Choroid plexus epithelial cell (primary cell): ENCODE measurements around the gene SVOP.

ENCODE experiments used
- DNase-seq: peaks from one replicate; pipeline ENCODE4 v3.0.0-alpha.2; 2010; ENCODE audit warnings: low read depth
- H3K4me3 ChIP-seq: 2 replicates; pipeline ENCODE4 v1.5.1; 2011; ENCODE audit warnings: low read depth, mild to moderate bottlenecking, control low read depth, low read length, moderate library complexity
- TF ChIP-seq, protein P1 (sequence below): conservative IDR thresholded peaks from 2 replicates; pipeline ENCODE4 v1.5.1; 2011; ENCODE audit warnings: low read depth, mild to moderate bottlenecking, control low read depth, inconsistent platforms, low read length, moderate library complexity

Gene SVOP, protein sequence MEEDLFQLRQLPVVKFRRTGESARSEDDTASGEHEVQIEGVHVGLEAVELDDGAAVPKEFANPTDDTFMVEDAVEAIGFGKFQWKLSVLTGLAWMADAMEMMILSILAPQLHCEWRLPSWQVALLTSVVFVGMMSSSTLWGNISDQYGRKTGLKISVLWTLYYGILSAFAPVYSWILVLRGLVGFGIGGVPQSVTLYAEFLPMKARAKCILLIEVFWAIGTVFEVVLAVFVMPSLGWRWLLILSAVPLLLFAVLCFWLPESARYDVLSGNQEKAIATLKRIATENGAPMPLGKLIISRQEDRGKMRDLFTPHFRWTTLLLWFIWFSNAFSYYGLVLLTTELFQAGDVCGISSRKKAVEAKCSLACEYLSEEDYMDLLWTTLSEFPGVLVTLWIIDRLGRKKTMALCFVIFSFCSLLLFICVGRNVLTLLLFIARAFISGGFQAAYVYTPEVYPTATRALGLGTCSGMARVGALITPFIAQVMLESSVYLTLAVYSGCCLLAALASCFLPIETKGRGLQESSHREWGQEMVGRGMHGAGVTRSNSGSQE

DNA sequence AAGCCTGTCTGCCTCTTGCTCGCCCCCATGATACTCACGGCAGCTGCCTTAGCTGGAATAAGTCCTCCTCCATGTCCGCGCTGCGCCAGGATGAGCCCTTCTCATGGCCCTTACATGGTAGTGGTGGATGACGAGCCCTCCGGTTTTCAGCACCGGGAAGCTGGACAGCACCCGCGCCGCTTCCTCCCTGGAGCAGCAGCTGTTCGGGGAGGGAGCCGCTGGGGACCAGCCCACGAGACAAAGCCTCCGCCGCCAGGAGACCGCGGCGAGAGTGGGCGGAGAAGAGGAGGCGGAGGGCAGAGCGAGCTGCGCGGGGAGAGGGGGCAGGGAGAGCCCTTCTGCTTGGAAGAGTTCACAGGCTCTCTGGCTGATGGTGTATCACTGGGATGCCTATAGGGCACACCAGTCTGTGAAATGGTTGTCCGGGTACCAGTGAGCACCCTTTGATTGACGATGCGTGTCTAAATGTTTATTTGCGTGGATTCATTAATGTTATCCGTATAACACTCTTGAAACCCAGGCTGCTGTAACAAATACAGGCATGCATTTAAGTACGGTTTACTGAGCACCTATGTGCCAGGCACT is at the start of gene SVOP:
Gene SVOP, minus strand, starts transcription at position 273 of the 585 bp plus-strand sequence. Its CDS starts 200 bp downstream, at position 73.
- no peak within 1 kb of the TSS for H3K4me3 ChIP-seq
- peak; percentile 88 for DNase-seq
- TF ChIP-seq, protein P1, sequence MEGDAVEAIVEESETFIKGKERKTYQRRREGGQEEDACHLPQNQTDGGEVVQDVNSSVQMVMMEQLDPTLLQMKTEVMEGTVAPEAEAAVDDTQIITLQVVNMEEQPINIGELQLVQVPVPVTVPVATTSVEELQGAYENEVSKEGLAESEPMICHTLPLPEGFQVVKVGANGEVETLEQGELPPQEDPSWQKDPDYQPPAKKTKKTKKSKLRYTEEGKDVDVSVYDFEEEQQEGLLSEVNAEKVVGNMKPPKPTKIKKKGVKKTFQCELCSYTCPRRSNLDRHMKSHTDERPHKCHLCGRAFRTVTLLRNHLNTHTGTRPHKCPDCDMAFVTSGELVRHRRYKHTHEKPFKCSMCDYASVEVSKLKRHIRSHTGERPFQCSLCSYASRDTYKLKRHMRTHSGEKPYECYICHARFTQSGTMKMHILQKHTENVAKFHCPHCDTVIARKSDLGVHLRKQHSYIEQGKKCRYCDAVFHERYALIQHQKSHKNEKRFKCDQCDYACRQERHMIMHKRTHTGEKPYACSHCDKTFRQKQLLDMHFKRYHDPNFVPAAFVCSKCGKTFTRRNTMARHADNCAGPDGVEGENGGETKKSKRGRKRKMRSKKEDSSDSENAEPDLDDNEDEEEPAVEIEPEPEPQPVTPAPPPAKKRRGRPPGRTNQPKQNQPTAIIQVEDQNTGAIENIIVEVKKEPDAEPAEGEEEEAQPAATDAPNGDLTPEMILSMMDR: peak; percentile 5

DNA sequence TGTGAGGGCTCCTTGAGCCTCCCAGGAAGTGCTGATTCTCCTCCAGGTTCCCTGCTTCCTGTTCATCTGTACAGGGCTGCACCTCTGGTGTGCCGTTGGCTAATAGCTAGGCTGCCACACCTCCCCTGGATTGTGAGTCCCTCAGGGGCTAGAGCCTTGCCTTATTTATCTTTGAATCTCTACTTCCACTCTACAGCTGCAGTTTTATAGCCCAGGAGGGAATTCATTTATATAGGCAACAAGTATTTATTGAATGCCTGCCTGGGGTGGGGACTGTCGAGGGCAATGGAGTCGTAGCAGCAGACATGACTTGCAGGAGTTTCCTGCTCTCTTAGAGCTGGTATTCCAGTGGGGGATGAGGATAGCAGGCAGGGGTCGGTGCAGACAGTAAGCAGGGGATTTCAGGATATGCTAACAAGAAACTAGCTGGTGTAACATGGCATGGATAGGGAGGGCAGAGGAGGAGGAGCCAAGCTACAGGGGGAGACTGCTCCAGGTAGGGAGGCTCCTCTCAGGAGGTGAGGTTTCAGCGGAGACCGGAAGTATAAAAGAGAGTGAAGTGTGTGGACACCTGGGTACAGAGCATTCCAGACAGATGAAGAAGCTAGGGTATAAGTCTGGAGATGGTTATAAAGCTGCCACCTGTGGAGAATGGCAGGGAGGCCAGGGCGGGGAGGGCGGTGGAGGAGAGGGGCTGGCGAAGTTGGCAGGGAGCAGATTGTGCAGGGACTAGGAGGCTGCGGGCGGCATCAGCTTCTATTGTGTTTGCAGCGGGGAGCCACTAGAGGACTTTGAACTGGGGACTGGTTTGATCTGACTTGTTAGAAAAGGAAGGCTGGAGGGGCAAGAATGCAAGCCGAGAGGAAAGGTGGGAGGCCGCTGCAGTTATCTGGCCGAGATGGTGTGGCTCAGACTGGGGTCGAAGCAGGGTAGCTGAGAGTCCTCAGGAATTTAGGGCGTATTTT is 48.7 kb upstream of the SVOP start:
- no peak overlapping the region for H3K4me3 ChIP-seq
- TF ChIP-seq, protein P1: no peak
- no peak for DNase-seq

DNA sequence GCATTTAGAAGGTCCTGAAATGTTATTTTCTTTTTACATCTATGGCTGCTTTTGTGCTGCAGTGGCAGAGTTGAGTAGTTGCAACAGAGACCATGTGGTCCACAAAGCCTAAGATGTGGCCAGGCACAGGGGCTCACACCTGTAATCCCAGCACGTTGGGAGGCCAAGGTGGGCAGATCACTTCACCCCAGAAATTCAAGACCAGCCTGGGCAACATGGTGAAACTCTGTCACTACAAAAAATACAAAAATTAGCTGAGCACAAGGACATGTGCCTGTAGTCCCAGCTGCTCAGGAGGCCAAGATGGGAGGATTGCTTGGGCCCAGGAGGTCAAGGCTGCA is 45.0 kb upstream of the SVOP start:
- DNase-seq: no peak
- TF ChIP-seq, protein P1: no peak
- no peak overlapping the region for H3K4me3 ChIP-seq

DNA sequence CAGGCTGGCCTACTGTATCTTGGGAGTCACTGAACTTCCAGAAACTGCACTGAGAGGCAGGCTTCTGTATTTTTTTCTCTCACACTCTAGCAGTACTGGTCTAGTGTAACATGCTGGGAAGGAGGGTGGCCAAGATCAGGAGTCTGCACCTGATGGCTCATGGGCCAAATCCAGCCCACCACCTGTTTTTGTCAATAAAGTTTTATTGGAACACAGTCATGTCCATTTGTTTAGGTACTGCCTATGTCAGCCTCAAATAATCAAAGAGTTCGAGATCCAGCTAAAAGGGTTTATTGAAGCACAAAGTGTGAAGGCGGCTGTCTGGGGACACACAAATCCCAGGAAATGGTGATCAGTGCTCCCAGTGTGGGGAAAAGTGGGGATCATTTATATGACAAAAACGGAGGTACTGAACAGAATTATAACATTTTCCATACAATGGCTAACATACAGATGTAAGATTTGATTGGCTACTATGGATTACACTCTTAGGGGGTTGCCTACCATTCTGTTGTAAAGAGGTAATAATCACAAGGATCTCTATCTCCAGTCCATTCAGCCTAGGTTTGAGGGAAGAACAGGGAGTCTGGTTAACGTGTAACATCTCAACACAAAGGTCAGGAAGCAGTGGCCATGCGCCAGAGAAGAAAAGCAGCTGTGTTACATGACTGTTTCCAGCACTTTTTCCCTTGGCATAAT is 44.4 kb upstream of the SVOP start:
- TF ChIP-seq, protein P1: no peak
- peak; percentile 7 for DNase-seq
- H3K4me3 ChIP-seq: no peak overlapping the region

DNA sequence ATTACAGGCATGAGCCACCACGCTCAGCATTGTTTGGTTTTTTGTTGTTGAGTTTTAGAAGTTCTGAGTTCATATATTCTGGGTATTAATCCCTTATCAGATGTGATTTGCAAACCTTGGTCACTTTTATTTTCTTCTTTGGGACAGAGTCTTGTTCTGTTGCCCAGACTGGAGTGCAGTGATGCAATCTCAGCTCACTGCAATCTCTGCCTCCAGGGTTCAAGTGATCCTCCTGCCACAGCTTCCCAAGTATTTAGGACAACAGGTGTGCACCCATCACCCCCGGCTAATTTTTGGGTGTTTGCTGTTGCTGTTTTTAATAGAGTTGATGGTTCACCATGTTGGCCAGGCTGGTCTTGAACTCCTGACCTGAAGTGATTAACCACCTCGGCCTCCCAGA is 43.3 kb upstream of the SVOP start:
- TF ChIP-seq, protein P1: no peak
- no peak for DNase-seq

DNA sequence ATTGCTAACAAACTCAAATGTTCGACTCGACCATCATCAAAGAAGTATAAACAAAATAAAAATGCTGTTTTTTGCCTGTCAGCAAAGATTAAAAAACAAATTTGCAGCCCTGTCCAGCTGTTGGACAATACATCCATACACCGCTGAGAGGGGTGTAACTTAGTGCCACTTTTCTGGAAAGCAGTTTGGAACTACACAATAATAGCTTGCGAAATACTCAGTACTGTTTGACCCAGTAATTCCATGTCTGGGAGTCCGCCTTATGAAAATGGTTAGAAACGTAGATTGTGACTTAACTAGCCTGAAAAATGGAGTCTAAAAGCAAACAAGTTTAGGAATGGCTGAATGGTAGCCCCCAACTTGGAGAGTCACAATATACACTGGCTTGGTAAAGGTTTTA is 37.9 kb upstream of the SVOP start:
- TF ChIP-seq, protein P1: no peak
- H3K4me3 ChIP-seq: no peak overlapping the region
- DNase-seq: no peak

More for the DNA sequence above, 43.3 kb upstream of the SVOP start:
- no peak overlapping the region for H3K4me3 ChIP-seq
